ENCODE data around the gene FGFR2. TPM values are rescaled to one million over a fixed set of nuclear protein-coding genes. Genes with fewer than 3 reads are reported as not detected.

Gene FGFR2
- total RNA-seq, 1 donor from 2014 or later = 4.4 TPM

DNA sequence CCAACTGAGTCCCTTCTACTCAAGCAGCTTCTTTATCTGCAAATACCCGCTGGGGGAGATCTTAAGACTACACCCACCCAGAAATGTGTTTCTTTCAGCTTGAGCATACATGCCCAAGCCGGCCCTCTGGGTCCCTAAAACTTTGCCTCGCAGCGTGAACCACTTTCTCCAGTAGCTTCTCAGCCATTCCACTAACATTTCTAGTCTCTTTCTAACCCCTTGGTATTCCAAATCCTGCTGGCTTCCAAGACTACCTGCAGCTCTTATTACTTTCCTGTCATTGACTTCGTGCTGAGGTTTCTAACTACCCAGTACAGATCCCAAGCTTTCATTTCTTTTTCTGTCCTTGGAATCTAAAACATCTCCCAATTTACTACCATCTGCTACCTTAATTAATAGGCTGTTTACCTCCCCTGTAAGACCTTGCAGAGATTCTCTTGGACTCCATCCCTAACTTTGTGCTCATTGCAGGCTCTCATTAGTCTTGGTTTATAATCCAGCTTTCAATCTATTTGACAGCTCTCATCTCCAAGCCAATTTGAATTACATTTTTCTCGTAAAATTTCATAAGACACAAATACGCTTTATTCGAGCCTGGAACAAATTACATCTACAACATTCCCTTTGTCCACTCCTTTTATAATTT is 153.6 kb downstream of the FGFR2 start:
- no peaks in the 10 kb centered on the region for H3K4me1 ChIP-seq
- TF ChIP-seq, protein P1, sequence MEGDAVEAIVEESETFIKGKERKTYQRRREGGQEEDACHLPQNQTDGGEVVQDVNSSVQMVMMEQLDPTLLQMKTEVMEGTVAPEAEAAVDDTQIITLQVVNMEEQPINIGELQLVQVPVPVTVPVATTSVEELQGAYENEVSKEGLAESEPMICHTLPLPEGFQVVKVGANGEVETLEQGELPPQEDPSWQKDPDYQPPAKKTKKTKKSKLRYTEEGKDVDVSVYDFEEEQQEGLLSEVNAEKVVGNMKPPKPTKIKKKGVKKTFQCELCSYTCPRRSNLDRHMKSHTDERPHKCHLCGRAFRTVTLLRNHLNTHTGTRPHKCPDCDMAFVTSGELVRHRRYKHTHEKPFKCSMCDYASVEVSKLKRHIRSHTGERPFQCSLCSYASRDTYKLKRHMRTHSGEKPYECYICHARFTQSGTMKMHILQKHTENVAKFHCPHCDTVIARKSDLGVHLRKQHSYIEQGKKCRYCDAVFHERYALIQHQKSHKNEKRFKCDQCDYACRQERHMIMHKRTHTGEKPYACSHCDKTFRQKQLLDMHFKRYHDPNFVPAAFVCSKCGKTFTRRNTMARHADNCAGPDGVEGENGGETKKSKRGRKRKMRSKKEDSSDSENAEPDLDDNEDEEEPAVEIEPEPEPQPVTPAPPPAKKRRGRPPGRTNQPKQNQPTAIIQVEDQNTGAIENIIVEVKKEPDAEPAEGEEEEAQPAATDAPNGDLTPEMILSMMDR (IDR thresholded peaks at IDR 0.05) = no peak
- no peaks in the 10 kb centered on the region for H3K36me3 ChIP-seq
- no peak overlapping the region for H3K27ac ChIP-seq
- intact Hi-C loops (cut with DNase I) = no loop called here
- H3K27me3 ChIP-seq = no peaks in the 10 kb centered on the region
- H3K9me3 ChIP-seq = no peaks in the 10 kb centered on the region
- no peak overlapping the region for H3K4me3 ChIP-seq
- DNase-seq (ENCODE audit: low spot score in 2 of 2) = no peak

DNA sequence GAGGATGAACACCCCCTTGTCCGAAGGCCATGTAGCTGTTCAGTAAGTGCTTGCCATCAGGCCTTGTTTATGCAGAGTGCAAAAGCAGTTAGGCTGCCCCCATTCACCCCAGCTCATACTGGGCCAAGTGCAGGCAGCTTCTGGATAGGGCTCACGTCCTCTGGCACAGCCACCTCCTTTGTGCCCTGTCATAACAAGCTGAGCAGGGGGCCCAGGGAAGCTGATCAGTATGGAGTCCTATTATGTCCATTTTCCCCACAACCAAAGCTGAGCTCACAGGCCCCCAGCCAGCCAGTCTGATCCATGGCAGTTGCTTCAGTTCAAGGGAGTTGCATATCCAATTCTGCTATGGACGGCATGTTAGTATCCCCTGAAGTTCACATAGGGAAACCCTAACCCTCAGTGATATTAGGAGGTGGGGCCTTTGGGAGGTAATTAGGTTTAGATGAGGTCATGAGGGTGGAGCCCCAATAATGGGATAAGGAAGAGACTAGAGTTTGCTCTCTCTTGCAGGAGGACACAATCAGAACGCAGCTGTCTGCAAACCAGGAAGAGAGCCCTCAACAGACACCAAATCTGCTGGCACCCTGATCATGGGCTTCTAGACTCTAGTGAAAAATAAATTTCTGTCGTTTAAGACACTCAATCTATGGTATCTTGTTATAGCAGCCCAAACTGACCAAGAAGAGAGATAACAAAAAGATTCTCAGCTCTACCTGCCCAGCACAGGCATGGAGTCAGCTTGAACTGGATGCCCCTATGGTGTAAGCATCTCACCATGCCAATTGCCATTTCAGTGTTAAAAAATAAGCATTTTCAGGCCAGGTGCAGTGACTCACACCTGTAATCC is 155.9 kb downstream of the FGFR2 start:
- TF ChIP-seq, protein P1 (IDR thresholded peaks at IDR 0.05) = no peak
- Histone ChIP-seq H3K4me3 (no peak overlapping the region), H3K36me3 (no peaks in the 10 kb centered on the region), H3K9me3 (no peaks in the 10 kb centered on the region), H3K4me1 (no peaks in the 10 kb centered on the region), H3K27me3 (no peaks in the 10 kb centered on the region), H3K27ac (no peak overlapping the region)
- no peak for DNase-seq (ENCODE audit: low spot score in 2 of 2)
- intact Hi-C loops (cut with DNase I) = no loop called here

DNA sequence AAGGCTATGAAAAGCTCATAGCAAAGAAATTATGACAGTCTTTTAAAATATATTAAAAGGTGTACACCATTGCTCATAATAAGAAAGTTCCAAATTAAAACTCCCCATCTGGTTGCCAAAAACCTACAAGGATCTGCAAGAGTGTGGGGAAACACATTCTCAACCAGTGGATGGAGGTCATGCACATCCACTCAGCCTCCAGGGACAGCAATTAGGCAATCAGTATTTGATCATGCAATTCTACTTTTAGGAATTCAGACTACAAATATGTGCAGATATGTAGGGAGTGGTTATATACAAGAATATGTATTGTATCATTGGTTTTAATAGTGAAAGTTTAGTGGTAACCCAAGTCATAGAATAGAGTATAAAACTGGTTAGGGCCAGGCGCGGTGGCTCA is 157.8 kb downstream of the FGFR2 start:
- Histone ChIP-seq H3K36me3 (no peaks in the 10 kb centered on the region), H3K4me1 (no peaks in the 10 kb centered on the region), H3K27ac (no peak overlapping the region), H3K4me3 (no peak overlapping the region), H3K9me3 (no peaks in the 10 kb centered on the region), H3K27me3 (no peaks in the 10 kb centered on the region)
- TF ChIP-seq, protein P1 (IDR thresholded peaks at IDR 0.05) = no peak
- DNase-seq (ENCODE audit: low spot score in 2 of 2) = no peak
- intact Hi-C loops (cut with DNase I) = no loop called here

DNA sequence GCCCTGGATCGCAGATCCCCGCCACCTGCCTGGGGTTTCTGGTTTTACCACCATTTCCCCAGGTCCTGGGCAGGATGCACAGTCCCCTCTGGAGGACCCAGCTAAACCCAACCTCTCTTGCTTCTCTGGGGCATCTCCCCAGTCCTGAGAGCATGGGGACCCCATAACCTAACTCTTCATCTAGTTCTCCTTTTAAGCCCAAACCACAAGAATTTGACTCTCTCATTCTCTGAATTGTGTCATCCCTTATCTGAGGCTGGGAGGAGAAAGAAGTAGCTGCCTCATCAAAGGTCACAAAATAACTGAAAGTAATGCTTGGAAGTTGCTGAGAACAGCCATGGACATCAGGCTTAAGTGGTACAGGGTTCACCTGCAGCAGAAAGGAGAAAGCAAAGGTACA is 159.9 kb downstream of the FGFR2 start:
- H3K27ac ChIP-seq = no peak overlapping the region

DNA sequence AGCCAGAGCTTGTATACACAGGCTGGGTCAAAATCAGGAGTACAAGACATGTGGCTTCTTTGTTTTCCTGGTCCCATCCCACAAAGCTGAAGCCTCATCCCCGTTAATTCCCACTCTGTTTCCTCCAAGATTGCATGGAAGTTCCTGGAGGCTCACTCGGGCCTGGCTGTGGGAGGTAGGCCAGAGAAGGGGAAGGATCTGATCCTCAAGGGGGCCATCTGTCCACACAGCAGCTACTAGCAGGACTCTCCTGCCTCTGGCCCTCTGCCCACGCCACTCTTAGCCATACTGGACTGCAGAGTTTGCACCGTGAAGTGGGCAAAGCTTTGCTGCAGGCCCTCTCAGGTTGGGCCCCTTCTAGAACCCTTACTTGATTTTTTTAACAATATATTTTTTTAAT is 160.6 kb downstream of the FGFR2 start:
- Histone ChIP-seq H3K4me3 (no peak overlapping the region), H3K9me3 (no peaks in the 10 kb centered on the region), H3K4me1 (no peaks in the 10 kb centered on the region), H3K36me3 (no peaks in the 10 kb centered on the region), H3K27ac (peak overlapping the region; percentile 1 to 35), H3K27me3 (no peaks in the 10 kb centered on the region)
- intact Hi-C loops (cut with DNase I) = no loop called here
- TF ChIP-seq, protein P1 (IDR thresholded peaks at IDR 0.05) = no peak
- DNase-seq (ENCODE audit: low spot score in 2 of 2) = no peak

More for the DNA sequence above, 159.9 kb downstream of the FGFR2 start:
- no peaks in the 10 kb centered on the region for H3K9me3 ChIP-seq
- H3K36me3 ChIP-seq = no peaks in the 10 kb centered on the region
- no peak for DNase-seq (ENCODE audit: low spot score in 2 of 2)
- H3K4me1 ChIP-seq = no peaks in the 10 kb centered on the region
- intact Hi-C loops (cut with DNase I) = no loop called here
- TF ChIP-seq, protein P1 (IDR thresholded peaks at IDR 0.05) = no peak
- H3K4me3 ChIP-seq = no peak overlapping the region
- no peaks in the 10 kb centered on the region for H3K27me3 ChIP-seq

All from ascending aorta (tissue), 2 donors.